Activated B cell treated with CpG ODN at 0.5 μM for 24 hours (primary cell): ENCODE measurements around the gene SPRR2G. TPM values are rescaled to one million over a fixed set of nuclear protein-coding genes. Genes with fewer than 3 reads are reported as not detected.
"Not testable (repeated sequence)": the region's sequence is repeated elsewhere in the genome, so short reads cannot be mapped to it uniquely, and the experiment has no call there.

ENCODE experiments used
- ATAC-seq: fragments of 200-7000 bp; cut with Tn5 transposase; one replicate; pipeline ENCODE4 v1.10.0; 2021; ENCODE audit warnings: low read depth, mild to moderate bottlenecking, moderate library complexity
- CTCF ChIA-PET: fragments of 350-600 bp; sonication (Branson Sonifier 250); formaldehyde crosslinking; loops from one replicate; lab custom pipeline; 2021; ENCODE audit warnings: antibody characterized with exemption; lab: Charles Lee
- POLR2A ChIA-PET: fragments of 350-600 bp; sonication (Branson Sonifier 250); formaldehyde crosslinking; loops from one replicate; lab custom pipeline; 2021; ENCODE audit warnings: antibody characterized with exemption; lab: Charles Lee
- DNase-seq: peaks from one replicate; pipeline ENCODE4 v3.0.0; 2022
- H3K27ac Mint-ChIP-seq: one replicate; pipeline ENCODE4 v1.8.0; 2020; ENCODE audit warnings: mixed read lengths
- H3K27me3 Mint-ChIP-seq: one replicate; pipeline ENCODE4 v1.8.0; 2021; ENCODE audit warnings: mixed read lengths
- H3K36me3 Mint-ChIP-seq: one replicate; pipeline ENCODE4 v1.8.0; 2021; ENCODE audit warnings: low read depth, mixed read lengths
- H3K4me1 Mint-ChIP-seq: one replicate; pipeline ENCODE4 v1.8.0; 2021; ENCODE audit warnings: mixed read lengths
- H3K4me3 Mint-ChIP-seq: one replicate; pipeline ENCODE4 v1.8.0; 2020; ENCODE audit warnings: mild to moderate bottlenecking, mixed read lengths
- H3K9me3 Mint-ChIP-seq: one replicate; pipeline ENCODE4 v1.8.0; 2020; ENCODE audit warnings: mixed read lengths
- intact Hi-C: fragments of 100-400 bp; cut with micrococcal nuclease; formaldehyde crosslinking; loops from one replicate; pipeline ENCODE4 v1.15.1; 2024
- total RNA-seq: library from RNA; stranded (reverse); gene quantifications from 2 replicates; pipeline ENCODE4 v1.2.3, GENCODE V29; 2022
- TF ChIP-seq, protein P1 (sequence below): fragments of 200-600 bp; IDR thresholded peaks from one replicate; pipeline ENCODE4 v1.8.0; 2022; ENCODE audit warnings: antibody characterized with exemption, mild to moderate bottlenecking

Gene SPRR2G
- total RNA-seq, 1 donor from 2014 or later, result not detected

DNA sequence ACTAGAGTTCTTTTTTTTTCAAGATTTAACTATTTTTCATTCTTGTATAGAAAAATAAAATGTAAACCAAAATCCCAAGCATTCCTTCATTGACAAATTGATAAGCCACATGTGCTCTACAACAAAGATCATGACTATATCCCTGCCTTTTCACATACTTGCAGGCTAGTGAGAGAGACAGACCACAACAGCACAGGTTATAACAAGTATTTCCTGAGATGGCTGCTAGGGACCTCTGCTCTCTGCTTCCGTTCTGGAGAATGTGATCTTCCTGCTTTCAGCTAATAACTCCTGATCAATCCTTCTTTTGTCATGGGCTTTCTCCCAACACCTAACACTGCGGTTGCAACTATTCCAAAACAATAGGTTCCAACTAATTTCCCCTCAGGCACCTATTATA is 23.4 kb downstream of the SPRR2G start:
- ATAC-seq (no peak), DNase-seq (no peak)
- intact Hi-C loops, result no loop called here
- peaks cover 12% of the 10 kb centered on the region for H3K9me3 Mint-ChIP-seq
- H3K4me1 Mint-ChIP-seq, result no peaks in the 10 kb centered on the region
- ChIA-PET CTCF (no interaction called here), POLR2A (no interaction called here)
- peaks cover 9% of the 10 kb centered on the region for H3K27me3 Mint-ChIP-seq
- TF ChIP-seq, protein P1, sequence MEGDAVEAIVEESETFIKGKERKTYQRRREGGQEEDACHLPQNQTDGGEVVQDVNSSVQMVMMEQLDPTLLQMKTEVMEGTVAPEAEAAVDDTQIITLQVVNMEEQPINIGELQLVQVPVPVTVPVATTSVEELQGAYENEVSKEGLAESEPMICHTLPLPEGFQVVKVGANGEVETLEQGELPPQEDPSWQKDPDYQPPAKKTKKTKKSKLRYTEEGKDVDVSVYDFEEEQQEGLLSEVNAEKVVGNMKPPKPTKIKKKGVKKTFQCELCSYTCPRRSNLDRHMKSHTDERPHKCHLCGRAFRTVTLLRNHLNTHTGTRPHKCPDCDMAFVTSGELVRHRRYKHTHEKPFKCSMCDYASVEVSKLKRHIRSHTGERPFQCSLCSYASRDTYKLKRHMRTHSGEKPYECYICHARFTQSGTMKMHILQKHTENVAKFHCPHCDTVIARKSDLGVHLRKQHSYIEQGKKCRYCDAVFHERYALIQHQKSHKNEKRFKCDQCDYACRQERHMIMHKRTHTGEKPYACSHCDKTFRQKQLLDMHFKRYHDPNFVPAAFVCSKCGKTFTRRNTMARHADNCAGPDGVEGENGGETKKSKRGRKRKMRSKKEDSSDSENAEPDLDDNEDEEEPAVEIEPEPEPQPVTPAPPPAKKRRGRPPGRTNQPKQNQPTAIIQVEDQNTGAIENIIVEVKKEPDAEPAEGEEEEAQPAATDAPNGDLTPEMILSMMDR, result no peak
- H3K4me3 Mint-ChIP-seq, result no peak overlapping the region
- H3K27ac Mint-ChIP-seq, result no peak overlapping the region
- H3K36me3 Mint-ChIP-seq, result no peaks in the 10 kb centered on the region

DNA sequence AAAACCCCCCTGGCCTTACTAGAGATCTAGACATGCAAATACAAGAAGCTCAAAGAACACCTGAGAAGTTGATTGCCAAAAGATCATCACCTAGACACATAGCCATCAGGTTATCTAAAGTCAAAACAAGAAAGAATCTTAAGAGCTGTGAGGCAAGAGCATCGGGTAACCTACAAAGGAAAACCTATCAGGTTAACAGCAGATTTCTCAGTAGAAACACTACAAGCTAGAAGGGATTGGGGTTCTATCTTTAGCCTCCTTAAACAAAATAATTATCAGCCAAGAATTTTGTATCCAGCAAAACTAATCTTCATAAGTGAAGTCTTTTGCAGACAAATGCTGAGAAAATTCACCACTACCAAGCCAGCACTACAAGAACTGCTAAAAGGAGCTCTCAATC is 25.2 kb downstream of the SPRR2G start:
- Mint-ChIP-seq H3K4me3 (no peak overlapping the region), H3K36me3 (no peaks in the 10 kb centered on the region), H3K27me3 (peaks cover 4% of the 10 kb centered on the region), H3K4me1 (no peaks in the 10 kb centered on the region), H3K27ac (no peak overlapping the region), H3K9me3 (peaks cover 12% of the 10 kb centered on the region)
- POLR2A ChIA-PET, result no interaction called here
- DNase-seq (no peak), ATAC-seq (no peak)
- TF ChIP-seq, protein P1, result no peak
- intact Hi-C loops, result no loop called here
- CTCF ChIA-PET, result no interaction called here

- DNase-seq, H3K36me3 Mint-ChIP-seq, ATAC-seq, intact Hi-C loops, H3K4me3 Mint-ChIP-seq, CTCF ChIA-PET, H3K4me1 Mint-ChIP-seq, H3K27ac Mint-ChIP-seq, POLR2A ChIA-PET: not testable (repeated sequence)
- Mint-ChIP-seq H3K27me3 (peaks cover 10% of the 10 kb centered on the region), H3K9me3 (peaks cover 12% of the 10 kb centered on the region)
Observed at GRCh38 chr1:153123793-153124192, 26.9 kb downstream of the SPRR2G start.

GRCh38 chr1:153122831-153123421 is 27.8 kb downstream of the SPRR2G start:
- CTCF ChIA-PET, result no interaction called here
- Mint-ChIP-seq H3K4me1 (no peaks in the 10 kb centered on the region), H3K9me3 (peaks cover 11% of the 10 kb centered on the region), H3K4me3 (no peak overlapping the region), H3K27me3 (peaks cover 12% of the 10 kb centered on the region), H3K27ac (no peak overlapping the region), H3K36me3 (no peaks in the 10 kb centered on the region)
- ATAC-seq (no peak), DNase-seq (no peak)
- intact Hi-C loops, result no loop called here
- POLR2A ChIA-PET, result no interaction called here
- TF ChIP-seq, protein P1, result no peak

- TF ChIP-seq, protein P1, result no peak
- ChIA-PET POLR2A (no interaction called here), CTCF (no interaction called here)
- DNase-seq, result no peak
- Mint-ChIP-seq H3K27ac (no peak overlapping the region), H3K9me3 (peaks cover 11% of the 10 kb centered on the region), H3K36me3 (no peaks in the 10 kb centered on the region), H3K27me3 (peaks cover 21% of the 10 kb centered on the region), H3K4me1 (no peaks in the 10 kb centered on the region), H3K4me3 (no peak overlapping the region)
- no peak for ATAC-seq
- intact Hi-C loops, result no loop called here
Observed at GRCh38 chr1:153120945-153121344, 29.7 kb downstream of the SPRR2G start.

DNA sequence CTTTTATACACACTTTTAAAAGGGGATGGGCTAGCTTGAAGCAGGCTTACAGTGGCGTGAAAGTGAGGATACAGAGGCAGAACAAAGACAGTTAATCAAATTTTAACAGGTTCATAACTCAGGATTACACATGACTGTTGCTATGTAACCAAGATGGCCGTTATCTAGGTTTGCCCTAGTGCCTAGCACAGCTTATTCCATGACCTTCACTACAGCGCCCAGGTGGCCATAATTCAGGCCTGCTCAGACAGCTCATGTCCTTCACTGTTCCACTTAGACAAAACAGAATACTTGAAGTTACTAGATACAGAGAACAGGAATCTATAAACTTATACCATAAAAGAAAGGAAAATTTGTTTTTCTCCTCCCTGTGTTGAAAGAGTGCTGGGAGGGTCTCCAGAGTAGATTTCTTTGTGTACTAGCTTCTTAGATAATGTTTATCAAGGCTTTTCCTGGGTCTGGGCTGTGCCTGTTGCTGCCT is 31.2 kb downstream of the SPRR2G start:
- Mint-ChIP-seq H3K36me3 (no peaks in the 10 kb centered on the region), H3K9me3 (peaks cover 2% of the 10 kb centered on the region), H3K27me3 (peaks cover 29% of the 10 kb centered on the region), H3K4me1 (no peaks in the 10 kb centered on the region), H3K4me3 (no peak overlapping the region), H3K27ac (no peak overlapping the region)
- ATAC-seq (no peak), DNase-seq (no peak)
- ChIA-PET CTCF (no interaction called here), POLR2A (no interaction called here)
- TF ChIP-seq, protein P1, result no peak
- intact Hi-C loops, result no loop called here

DNA sequence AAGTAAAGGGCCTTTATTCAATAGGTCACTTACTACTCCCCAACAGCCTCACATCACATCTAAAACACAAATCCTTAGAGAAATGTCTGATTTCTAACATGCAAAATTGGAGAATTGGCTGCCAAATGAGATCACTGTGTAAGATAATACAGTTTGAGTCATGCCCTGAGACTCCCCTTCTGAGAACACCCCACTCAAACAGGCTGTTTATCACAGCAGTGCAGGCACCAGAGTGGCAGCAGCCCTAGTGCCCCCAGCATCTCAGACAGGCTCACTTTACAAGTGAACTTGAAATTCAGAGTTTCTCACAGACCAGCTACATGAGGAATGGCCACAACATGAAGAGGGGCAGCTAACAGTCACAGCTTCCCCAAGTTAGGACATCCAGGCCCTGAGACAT is 35.4 kb downstream of the SPRR2G start:
- ATAC-seq, POLR2A ChIA-PET: not testable (repeated sequence)

More for the DNA sequence above, 35.4 kb downstream of the SPRR2G start:
- intact Hi-C loops, H3K4me1 Mint-ChIP-seq, H3K27ac Mint-ChIP-seq, CTCF ChIA-PET, H3K36me3 Mint-ChIP-seq, H3K9me3 Mint-ChIP-seq, DNase-seq, H3K4me3 Mint-ChIP-seq: not testable (repeated sequence)
- H3K27me3 Mint-ChIP-seq, result peaks cover 29% of the 10 kb centered on the region
